Cardiac muscle cell (in vitro differentiated cells and primary cell): ENCODE measurements around the gene AGBL3. TPM values are rescaled to one million over a fixed set of nuclear protein-coding genes. Genes with fewer than 3 reads are reported as not detected.

Experiments
- DNase-seq, 2 donors: peaks; one replicate each; pipeline versions ENCODE4 v3.0.0 to v3.0.0-alpha.2; 2010 to 2017; ENCODE audit warnings: low read depth in 1 of 2, low spot score in 1 of 2
- H3K27ac ChIP-seq: fragments of 200-600 bp; sonication (generic); 2 replicates; pipeline ENCODE4 v1.5.1; 2016
- H3K27me3 ChIP-seq: fragments of 200-600 bp; sonication (generic); 2 replicates; pipeline ENCODE4 v1.6.0; 2016; ENCODE audit warnings: control low read depth
- H3K36me3 ChIP-seq: fragments of 200-600 bp; sonication (generic); 2 replicates; pipeline ENCODE4 v1.5.1; 2016; ENCODE audit warnings: control low read depth
- H3K4me1 ChIP-seq: fragments of 200-600 bp; sonication (generic); 2 replicates; pipeline ENCODE4 v1.8.1; 2017; ENCODE audit warnings: low read depth, mild to moderate bottlenecking, mixed run types
- H3K4me3 ChIP-seq: fragments of 200-600 bp; sonication (generic); 2 replicates; pipeline ENCODE4 v1.5.1; 2016; ENCODE audit warnings: mild to moderate bottlenecking
- H3K9me3 ChIP-seq: fragments of 200-600 bp; sonication (generic); 2 replicates; pipeline ENCODE4 v1.5.1; 2017; ENCODE audit warnings: low read depth, mild to moderate bottlenecking, control low read depth
- CTCF ChIP-seq: IDR thresholded peaks from 2 replicates; pipeline ENCODE4 v1.5.1; 2012; ENCODE audit warnings: low read depth, mild to moderate bottlenecking, low read length
- polyA plus RNA-seq: library from polyadenylated mRNA; unstranded; fragments of >200 nt; fragmentation: Nextera tagmentation; extraction: Ambion mirVana; gene quantifications from 2 replicates; pipeline ENCODE4 v1.2.1, GENCODE V29; 2016
- total RNA-seq: library from RNA; depleted of rRNA; stranded (reverse); fragments of >200 nt; gene quantifications from 2 replicates; pipeline ENCODE4 v1.2.3, GENCODE V29; 2016

The AGBL3 gene
- total and polyA plus RNA-seq, 2 experiments from 2014 or later: 1.7 to 3.8 TPM

- Histone ChIP-seq H3K27ac (no peak overlapping the region), H3K27me3 (no peaks in the 10 kb centered on the region), H3K4me3 (no peak overlapping the region), H3K9me3 (no peaks in the 10 kb centered on the region), H3K36me3 (peaks cover 47% of the 10 kb centered on the region), H3K4me1 (no peaks in the 10 kb centered on the region)
- peak; percentile 48 for TF ChIP-seq CTCF
- DNase-seq: peak; percentile 33 to 63
These were observed 31.9 kb upstream of the AGBL3 start for GRCh38 chr7:134954197-134955082.

DNA sequence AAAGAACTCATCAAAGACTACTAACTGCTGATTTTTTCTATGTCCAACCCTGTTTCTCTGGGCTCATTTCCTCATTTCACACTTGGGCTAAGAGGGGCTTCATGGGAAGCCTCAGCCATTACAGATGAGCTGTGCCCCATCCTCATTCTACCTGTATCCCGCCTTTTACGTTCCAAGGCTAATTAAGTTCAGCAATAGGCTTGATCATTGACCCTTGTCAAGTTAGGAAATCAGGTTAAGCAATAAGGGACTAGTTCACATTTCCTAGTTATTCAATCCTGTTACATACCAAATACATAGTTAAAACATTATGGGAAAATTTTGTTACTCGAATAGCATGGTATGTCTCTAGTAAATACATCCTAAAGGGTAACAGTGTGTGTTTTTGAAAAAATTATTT, 29.3 kb upstream of the AGBL3 start:
- H3K36me3 ChIP-seq: peaks cover 36% of the 10 kb centered on the region
- H3K27ac ChIP-seq: no peak overlapping the region
- no peaks in the 10 kb centered on the region for H3K27me3 ChIP-seq
- no peaks in the 10 kb centered on the region for H3K4me1 ChIP-seq
- no peak overlapping the region for H3K4me3 ChIP-seq
- no peak for DNase-seq
- TF ChIP-seq CTCF: no peak
- no peaks in the 10 kb centered on the region for H3K9me3 ChIP-seq

GRCh38 chr7:134959810-134960209, 26.5 kb upstream of the AGBL3 start:
- DNase-seq: no peak
- Histone ChIP-seq H3K9me3 (no peaks in the 10 kb centered on the region), H3K4me1 (no peaks in the 10 kb centered on the region), H3K36me3 (peaks cover 30% of the 10 kb centered on the region), H3K27ac (no peak overlapping the region), H3K27me3 (no peaks in the 10 kb centered on the region), H3K4me3 (no peak overlapping the region)
- no peak for TF ChIP-seq CTCF

DNA sequence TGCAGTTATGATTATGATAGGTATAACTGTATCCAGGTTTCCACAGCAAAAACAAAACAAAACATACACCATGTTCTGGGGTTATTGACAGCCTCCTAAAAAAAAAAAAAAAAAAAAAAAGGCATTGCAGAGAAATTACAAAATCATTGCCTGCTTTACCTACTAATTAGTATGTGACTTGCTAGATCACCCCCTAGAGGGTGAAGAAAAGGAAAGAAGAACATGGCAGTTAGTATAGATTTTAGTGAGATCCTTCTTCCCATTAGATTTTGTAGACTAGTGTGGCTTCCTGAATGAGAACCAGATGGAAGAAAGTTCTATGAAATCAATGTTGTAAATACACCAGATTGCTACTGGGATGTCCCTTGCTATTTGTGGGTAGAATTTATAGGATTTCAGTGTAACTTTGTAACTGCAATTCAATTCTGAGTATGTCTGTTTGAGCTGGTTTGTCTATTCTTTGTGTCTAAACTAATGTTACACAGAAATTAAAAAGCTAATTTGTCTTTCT, 24.0 kb upstream of the AGBL3 start:
- no peak overlapping the region for H3K4me3 ChIP-seq
- no peaks in the 10 kb centered on the region for H3K4me1 ChIP-seq
- DNase-seq: no peak
- no peaks in the 10 kb centered on the region for H3K27me3 ChIP-seq
- no peak for TF ChIP-seq CTCF
- H3K9me3 ChIP-seq: no peaks in the 10 kb centered on the region
- no peak overlapping the region for H3K27ac ChIP-seq
- H3K36me3 ChIP-seq: peaks cover 40% of the 10 kb centered on the region

GRCh38 chr7:134963036-134963435, 23.3 kb upstream of the AGBL3 start:
- TF ChIP-seq CTCF: no peak
- no peaks in the 10 kb centered on the region for H3K9me3 ChIP-seq
- H3K4me3 ChIP-seq: no peak overlapping the region
- no peaks in the 10 kb centered on the region for H3K4me1 ChIP-seq
- H3K36me3 ChIP-seq: peaks cover 35% of the 10 kb centered on the region
- no peak for DNase-seq
- H3K27me3 ChIP-seq: no peaks in the 10 kb centered on the region
- no peak overlapping the region for H3K27ac ChIP-seq
